DND-41 (cell line): ENCODE data around the gene SH3TC1.

Source experiments
- EZH2 ChIP-seq: IDR thresholded peaks from 3 replicates; pipeline ENCODE4 v1.6.1; 2012; ENCODE audit warnings: borderline replicate concordance, low read depth, mild to moderate bottlenecking, moderate library complexity, low read length, inconsistent platforms; ENCODE audit not compliant: severe bottlenecking
- TF ChIP-seq, protein P1 (sequence below): IDR thresholded peaks from 2 replicates; pipeline ENCODE4 v1.5.1; 2012; ENCODE audit warnings: borderline replicate concordance, low read length, moderate library complexity, mild to moderate bottlenecking; ENCODE audit not compliant: poor library complexity, severe bottlenecking; ENCODE audit errors: extremely low read depth

DNA sequence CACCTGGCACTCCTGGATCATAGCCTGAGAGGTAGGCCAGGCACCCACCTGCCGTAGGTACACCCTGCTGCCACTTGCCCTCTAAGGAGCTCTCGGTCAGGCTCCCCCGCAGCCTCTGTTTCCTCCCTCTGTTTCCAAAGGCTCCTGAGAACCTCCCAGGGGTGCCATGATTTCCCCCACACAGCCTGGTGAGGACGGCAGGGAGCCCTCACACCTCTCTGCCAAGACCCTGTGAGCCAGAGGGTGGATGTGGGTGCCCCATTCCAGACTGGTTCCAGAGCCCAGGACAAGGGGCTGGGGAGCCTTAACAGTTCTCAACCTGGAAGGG lies 38.9 kb upstream of the SH3TC1 start:
- TF ChIP-seq EZH2 = no peak
- TF ChIP-seq, protein P1, sequence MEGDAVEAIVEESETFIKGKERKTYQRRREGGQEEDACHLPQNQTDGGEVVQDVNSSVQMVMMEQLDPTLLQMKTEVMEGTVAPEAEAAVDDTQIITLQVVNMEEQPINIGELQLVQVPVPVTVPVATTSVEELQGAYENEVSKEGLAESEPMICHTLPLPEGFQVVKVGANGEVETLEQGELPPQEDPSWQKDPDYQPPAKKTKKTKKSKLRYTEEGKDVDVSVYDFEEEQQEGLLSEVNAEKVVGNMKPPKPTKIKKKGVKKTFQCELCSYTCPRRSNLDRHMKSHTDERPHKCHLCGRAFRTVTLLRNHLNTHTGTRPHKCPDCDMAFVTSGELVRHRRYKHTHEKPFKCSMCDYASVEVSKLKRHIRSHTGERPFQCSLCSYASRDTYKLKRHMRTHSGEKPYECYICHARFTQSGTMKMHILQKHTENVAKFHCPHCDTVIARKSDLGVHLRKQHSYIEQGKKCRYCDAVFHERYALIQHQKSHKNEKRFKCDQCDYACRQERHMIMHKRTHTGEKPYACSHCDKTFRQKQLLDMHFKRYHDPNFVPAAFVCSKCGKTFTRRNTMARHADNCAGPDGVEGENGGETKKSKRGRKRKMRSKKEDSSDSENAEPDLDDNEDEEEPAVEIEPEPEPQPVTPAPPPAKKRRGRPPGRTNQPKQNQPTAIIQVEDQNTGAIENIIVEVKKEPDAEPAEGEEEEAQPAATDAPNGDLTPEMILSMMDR = no peak
